HG03045 (cell line): ENCODE data around the gene MYL6B.
"Not testable (repeated sequence)": the region's sequence is repeated elsewhere in the genome, so short reads cannot be mapped to it uniquely, and the experiment has no call there.

Experiments used
- ATAC-seq: cut with Tn5 transposase; IDR thresholded peaks from one replicate; pipeline ENCODE4 v1.9.1; 2021; ENCODE audit warnings: mild to moderate bottlenecking, moderate library complexity; ENCODE audit not compliant: unreplicated experiment

The MYL6B gene

DNA sequence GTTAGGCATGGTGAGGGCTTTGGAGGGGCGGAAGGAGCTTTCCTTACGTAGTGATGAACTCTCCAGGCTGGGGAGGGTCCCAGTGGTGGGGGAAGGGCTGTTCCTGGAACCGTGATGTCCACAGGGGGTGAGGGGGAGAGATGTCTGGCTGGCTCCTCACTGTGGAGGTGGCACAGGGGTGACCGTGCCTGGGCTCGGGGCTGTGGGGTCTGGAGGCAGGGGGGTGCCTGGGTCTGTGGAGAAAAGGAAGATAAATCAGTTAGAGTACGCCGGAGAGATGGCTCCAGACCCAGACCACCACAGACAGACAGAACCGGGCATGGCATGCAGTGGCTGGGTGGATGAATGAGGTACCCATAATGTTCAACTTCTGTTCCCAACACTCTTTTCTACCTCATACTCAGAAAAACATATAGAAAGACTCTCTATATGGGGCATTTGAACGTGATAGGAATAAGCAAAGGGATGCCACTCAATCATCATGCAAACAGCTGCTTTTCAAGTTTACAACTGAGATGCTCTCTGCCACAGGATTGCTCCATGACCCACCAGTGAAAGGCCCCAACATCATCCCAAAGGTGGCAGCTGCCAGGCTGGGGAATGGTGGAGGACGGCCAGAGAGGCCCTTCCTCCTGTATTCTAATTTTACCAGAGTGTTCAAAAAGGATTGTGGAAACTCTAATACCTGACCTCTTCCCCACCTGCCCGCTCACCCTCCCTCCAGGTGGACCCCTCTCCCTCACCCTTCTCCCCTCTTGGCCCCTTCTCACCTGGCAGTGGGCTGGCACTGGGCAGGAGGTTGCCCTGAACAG, 11.4 kb downstream of the MYL6B start:
- ATAC-seq, result no peak

DNA sequence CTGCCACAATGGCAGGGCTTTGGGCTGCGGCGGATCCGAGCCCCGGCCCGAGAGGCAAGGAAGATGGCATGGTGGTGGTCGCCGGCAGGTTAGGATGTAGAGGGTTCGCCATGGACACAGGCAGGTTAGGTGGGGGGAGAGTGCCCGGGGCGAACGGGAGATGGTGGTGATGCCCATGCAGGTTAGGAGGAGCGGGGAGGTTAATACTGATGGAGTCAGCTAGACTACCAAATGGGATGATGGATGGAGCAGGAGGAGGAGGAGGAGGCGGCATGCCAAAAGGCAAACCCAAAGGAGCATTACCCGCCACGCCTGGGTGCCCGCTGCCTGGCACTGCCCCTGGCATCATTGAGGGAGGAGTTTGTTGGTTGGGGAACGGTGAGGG, 11.9 kb downstream of the MYL6B start:
- ATAC-seq, result no peak

DNA sequence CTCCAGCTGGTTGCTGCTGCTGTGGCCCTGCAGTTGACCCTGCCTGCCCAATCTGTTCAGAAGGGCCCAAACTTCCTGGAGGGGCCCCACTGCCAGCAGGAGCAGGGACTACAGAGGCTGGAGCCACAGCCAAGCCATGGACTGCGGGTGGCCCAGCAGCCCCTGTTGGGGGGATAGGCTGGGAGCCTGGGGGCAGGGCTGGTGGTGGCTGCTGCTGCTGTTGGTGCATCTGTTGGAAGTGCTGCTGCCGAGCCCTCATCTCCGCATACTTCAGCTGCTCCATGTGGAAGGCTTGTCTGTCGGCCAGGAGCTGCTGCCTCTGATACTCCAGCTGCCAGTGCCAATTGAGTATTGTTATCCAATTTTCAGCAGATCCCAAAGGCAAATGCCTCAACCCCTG, 13.0 kb downstream of the MYL6B start:
- no peak for ATAC-seq

DNA sequence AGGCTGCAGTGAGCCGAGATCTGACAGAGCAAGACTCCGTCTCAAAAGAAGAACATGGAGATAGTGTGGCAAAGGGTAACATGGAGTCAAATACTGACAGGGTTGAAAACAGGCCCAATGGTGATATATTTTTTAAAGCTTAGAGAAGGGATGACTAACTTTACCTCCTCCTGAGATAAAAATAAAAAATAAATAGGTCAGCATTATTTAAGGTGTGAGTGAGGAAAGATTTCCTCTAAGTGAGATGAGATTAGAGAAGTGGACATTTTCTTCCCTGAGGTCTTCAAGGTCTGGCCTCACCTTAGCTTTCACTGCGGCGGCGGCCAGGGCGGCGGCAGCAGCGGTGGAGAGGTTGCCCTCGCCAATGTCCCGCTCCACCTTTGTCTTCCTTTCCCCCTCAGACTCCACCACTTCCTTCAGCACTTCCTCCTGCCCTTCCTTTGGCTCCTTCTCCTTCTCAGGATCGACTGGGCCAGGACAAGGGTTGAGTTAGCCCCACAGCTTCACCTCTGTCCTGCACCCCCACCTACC, 16.9 kb downstream of the MYL6B start:
- no peak for ATAC-seq

DNA sequence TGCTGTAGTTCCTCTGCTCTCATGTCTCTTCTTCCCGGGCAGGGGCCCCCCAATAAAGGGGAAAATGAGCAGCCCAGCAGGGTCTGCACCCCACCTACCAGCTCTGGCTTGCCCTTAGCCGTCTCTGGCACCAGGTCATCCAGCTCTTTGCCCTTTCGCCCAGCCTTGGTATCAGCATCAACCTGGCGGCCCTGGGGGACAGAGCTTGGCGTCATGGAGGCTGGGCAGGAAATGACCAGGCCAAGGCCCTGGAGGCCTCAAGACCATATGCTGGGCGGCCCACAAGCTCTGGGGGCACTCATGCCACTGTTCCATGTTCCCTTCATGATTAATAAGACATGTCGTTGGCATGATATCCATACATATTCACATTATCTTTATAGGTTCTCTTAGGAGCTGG, 20.5 kb downstream of the MYL6B start:
- no peak for ATAC-seq

DNA sequence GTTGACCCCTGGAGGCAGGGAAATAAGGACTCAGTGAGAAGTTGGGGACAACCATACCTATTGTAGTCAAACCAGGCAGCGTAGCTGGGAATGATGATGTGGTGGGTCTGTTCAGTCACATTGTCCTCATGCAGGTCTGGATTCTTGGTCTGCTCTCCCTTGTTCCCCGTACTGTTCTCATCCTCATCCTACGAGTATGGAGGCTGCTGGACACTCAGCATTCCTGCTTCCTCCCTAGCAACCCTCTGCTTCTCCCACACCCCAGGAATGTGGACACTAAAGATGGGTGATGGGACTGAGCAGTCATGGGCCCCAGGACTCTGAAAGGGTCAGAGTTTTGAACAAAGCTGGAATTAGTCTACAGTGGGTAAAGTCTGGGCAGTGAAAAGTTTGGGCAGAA, 26.0 kb downstream of the MYL6B start:
- no peak for ATAC-seq

DNA sequence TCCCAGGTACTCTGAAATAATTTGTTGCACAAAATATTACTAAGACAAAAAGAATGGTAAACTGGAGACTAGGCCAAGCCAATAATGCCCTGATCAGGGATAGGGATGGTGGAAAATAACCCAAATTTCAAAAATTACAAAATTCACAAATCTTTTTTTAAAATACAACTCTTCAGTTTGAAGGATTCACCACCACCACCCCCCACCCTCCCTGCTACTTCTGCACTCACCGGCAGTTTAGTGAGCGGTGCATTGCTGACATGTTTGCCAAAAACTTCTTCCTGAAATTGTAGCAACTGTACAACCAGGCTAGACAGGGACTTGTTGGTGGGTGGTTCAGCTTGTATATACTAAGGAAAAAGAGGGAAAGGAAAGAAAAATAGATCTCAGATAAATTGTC, 34.6 kb downstream of the MYL6B start:
- no peak for ATAC-seq

DNA sequence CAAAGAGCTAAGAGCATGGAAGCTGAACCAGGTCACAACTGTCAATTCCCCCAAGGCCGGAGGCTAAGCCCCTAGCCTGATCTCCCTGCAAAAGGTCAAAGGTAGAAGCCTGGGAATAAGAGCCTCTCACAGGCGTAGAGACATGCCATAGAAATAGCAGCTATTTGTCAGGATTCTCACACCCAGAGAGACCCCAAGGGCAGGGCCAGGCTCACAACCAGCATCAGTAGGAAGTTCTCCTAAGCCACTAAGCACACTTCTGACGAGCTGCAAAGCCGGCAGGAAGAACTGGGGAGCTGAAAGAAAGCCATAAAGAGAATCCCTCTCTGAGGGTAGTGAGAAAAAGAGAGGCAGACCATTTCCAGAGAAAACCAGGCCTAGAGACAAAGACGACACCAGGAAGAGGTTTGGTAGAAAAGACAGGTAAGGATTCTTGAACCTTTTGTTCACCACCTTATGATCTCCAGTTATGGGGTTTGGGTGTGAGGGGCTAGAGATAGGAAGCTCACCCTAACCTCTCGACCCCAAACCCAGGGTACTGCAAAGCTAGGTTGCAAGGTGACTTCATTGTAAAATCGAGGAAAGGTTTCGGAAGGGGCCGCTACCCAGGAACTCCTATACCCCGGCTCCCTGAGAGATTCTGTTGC, 35.9 kb downstream of the MYL6B start:
- no peak for ATAC-seq

DNA sequence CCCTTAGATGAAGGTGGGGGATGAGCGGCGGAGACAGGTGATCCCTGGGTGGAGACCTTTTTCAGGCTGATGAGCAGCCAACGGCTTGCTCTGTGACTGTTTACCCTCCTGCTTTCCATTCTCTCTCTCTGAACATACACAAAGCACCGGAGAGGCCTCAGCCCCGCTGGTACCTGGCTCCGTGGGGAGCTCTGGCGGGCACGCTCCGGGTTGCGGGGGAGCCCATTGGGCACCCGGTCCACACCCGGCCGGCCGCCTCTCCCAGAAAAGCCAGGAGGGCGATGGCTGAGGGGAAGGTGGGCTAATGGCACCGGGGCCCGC, 36.4 kb downstream of the MYL6B start:
- ATAC-seq, result no peak

DNA sequence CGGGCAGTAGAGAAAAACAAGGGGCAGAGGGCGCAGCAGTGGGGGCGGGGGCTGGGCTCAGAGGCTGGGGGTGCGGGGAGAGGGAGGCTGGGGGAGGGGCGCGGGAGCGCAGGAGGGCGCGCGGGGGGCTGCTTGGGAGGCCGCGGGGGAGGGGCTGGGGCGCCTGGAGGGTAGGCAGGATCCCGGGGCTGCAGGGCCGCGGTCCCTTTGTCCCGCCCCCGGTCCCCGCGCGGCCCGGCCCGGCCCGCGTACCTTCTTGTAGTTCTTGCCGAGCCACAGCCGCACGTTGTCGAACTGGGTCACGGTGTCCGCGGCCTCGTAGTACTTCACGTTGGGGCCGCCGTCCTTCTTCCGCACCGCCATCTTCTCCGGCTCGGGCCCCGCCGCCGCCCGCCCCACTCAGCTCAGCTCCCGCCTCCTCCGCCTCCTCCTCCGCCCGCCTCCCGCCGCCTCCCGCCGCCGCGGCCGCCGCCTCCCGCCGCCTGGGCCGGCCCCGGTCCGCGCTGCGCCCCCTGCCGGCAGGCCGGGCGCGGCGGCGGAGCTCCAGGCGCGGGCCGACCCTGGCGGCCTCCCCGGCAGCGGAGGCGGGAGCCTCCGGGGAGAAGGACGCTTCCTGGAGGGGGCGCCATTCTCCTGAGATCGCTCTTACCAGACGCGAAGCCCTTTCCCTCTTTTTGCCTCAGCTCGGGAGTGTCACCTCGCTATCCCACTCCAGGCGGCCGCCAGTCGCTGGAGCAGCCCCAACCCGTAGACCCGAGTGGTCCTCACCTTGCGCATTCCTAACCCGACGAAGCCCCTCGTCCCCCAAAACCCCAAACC, 36.9 kb downstream of the MYL6B start, which contains the start of gene SMARCC2:
SMARCC2 (minus strand) TSS at position 385 of the 819 bp plus-strand sequence; CDS start at position 363, 22 bp downstream.
- peak; percentile 76 for ATAC-seq

DNA sequence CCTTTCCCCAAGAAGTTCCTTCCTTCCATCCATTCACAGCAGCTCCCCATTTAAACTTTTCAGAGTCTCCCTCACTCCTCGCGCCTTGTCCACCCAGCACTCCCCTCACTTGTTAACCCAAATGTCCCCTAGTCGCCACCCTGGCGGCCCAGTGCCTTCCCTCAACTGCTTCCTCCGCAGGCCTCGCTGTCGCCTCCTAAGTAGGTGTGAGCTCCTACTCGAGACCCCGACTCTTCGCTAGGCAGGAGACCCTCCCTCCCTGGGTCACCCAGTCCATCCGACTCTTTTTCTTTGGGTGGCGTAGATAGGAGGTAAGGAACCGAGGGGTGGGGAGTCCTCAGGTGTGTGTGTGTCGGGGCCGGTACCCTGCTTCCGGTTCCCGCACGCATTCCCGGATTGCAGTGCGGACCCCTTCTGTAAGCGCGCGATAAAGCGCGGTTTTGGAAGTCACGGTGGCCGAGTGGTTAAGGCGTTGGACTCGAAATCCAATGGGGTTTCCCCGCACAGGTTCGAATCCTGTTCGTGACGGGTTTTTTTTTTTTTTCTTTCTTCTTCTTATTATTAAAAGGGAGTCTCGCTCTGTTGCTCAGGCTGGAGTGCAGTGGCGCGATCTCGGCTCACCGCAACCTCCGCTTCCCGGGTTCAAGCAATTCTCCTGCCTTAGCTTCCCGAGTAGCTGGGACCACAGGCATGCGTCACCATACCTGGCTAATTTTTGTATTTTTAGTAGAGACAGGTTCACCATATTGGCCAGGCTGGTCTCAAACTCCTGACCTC, 37.7 kb downstream of the MYL6B start:
- peak; percentile 28 for ATAC-seq

DNA sequence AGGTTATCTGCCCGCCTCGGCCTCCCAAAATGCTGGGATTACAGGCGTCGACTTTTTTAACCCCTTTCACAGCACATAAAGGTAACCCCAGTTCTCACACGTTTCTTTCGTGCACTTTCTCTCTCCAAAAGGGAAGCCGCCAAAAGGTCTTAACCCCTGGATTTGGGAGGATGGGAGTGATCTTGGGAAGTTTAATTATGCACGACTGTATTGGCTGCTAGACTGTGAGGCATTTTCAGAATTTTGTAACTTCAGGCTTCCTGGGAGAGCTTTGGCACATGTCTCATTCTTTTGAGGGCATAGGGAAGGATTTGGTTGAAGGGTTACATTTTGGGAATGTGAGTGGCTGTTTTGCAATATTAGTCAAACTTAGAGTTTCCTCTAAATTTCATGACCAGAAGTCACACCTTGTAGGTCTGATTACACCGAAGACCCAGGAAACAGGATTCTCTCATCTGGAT, 38.3 kb downstream of the MYL6B start:
- ATAC-seq, result no peak

DNA sequence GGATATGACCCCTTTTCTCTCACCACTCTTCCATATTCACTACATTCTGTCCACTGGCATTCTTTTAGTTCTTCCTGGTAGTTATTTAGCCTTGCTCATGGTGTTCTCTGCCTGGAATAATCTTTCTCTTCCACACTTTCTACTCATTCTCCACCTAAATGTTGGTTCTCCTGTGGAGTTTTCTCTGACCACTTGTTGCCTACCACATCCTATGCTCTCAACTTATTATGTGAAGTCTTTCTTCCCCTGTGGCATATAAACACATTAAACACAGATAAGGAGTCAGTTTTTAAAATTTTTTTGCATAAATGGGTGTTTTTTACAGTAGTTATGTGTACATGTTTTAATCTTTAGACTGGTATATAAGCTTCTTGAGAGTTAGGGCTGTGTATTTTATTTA, 40.2 kb downstream of the MYL6B start:
- no peak for ATAC-seq

DNA sequence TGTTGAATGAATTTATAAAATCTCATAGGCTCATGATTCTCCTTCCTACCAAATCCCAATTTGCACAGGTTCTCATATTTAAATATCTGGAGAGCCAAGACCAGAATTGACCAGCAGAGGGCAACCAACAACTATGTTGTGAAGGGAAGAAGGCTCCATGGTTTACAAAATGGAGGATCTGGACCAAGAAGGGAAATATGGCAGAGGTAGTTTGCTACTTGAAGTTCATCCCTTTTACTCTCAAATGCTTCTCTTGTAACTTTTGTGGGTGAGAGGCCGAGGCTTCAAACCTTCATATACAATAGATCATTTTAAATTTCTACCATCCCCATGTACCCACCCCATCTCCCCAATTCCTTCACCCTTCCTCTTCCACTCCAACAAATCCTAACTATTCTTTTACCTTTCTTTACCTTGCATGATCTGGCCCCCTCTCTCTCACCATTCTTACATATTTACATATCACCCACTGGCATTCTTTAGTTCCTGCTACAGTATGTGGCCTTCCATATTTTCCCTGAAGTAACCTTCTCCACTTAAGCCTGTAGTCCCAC, 40.7 kb downstream of the MYL6B start:
- no peak for ATAC-seq

DNA sequence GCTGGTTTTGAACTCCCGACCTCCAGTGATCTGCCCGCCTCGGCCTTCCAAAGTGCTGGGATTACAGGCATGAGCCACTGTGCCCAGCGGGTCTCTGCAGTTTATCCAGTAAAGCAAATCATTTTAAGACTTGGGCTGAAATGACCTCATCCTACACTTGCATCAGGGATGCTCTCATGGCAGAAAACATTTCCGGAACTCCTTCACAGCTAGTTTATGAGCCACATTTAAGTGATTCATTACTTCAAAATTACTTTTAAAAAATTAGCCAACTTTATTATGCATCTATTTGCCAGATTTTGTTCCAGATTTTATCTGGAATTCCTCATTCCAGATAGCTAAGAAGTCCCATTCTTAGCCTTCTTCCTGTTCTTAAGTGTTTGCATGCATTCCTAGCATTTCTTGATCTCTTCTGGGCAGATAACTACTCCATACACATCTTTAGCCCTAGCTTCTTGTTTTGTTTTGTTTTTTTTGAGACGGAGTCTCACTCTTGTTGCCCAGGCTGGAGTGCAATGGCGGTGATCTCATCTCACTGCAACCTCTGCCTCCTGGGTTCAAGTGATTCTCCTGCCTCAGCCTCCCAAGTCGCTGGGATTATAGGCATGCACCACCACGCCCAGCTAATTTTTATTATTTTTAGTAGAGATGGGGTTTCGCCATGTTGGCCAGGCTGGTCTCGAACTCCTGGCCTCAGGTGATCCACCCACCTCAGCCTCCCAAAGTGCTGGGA, 44.6 kb downstream of the MYL6B start:
- not testable (repeated sequence) for ATAC-seq

DNA sequence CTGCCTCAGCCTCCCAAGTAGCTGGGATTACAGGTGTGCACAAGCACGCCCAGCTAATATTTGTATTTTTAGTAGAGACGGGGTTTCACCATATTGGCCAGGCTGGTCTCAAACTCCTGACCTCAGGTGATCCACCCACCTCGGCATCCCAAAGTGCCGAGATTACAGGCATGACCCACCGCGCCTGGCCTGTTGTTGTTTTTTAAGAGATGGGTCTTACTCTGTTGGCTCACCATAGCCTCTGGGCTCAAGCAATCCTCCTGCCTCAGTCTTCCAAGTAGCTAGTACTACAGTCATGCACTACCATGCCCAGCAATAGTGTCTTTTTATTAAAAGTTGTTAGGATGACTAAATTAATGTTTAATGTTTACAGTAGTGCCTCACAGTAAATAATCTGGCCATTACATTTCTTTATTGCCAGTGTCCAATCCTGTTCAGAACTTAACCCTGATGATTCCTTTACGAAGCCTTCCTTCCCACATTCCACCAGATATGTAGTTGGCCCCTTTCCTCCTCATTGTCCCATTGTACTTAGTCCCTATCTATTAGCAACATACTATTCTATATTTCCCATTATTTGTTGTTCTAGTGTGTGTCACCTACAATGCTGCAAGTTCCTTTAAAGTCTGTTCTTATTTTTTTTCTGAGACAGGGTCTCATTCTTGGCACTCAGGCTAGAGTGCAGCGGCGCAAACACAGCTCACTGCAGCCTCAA, 45.7 kb downstream of the MYL6B start:
- no peak for ATAC-seq

DNA sequence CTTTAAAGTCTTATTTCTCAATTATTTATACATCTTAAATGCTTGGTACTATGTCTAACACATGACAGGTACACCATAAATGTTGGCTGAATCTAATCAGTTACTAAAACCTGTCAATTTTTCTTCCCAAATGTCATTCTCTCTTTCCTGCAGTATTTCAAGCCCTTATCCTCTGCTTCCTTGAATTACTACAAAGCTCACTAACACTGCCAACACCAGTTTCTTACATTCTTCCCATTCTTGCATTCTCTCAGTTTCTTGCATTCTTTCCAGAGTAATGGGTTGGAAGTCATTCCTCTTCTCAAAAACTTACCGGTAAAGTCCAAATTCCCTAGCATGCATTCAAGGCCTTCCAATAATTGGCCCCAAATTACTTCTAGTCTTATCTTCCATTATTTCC, 46.4 kb downstream of the MYL6B start:
- no peak for ATAC-seq

DNA sequence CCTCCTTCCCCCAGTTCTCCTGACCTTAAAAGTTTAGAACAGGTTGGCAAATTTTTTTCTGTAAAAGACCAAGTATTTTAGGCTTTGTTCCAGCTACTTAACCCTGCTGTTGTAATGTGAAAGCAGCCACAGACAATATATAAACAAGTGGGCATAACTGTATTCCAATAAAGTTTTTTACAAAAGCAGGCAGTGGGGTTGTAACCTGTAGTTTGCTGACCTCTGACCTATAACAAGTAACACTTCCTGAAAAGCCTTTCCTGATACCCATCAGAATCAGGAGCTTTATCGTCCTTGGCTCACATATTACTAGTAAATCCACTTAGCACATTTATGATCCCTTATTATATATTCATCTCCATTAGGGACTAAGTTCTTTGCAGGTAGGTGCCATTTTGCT, 50.0 kb downstream of the MYL6B start:
- no peak for ATAC-seq

DNA sequence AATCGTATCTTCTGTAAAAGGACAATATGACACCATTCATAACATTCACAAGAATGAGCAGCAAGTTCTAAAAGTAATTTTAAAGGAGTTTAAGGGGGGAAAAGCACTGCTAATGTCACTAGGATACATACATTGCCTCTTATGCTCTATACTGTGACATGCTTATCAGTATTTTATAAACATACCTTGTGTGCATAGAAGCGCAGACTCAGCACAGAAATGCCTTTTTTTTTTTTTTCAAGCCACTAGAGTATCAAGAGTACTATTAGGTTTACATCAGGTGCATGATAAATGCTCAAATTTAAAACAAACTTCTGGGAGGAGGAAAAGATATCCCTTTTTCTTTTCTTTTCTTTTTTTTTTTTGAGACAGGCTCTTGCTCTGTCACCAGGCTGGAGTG, 50.5 kb downstream of the MYL6B start:
- no peak for ATAC-seq
